Esophagus muscularis mucosa (tissue), 4 donors: ENCODE results near the gene WASHC3. TPM values are rescaled to one million over a fixed set of nuclear protein-coding genes. Genes with fewer than 3 reads are reported as not detected.

Experiments used
- DNase-seq: peaks from one replicate; pipeline ENCODE4 v3.0.0-alpha.2; 2017; ENCODE audit errors: extremely low spot score
- H3K27ac ChIP-seq, 4 donors: fragments of 200-600 bp; sonication (generic); replicated peaks in 1 of 4; 1 replicate in 3 of 4; 2 replicates in 1 of 4; pipeline ENCODE4 v1.5.1; 2016 to 2019; ENCODE audit warnings: mild to moderate bottlenecking in 1 of 4
- H3K27me3 ChIP-seq, 4 donors: fragments of 200-600 bp; sonication (generic); one replicate each; pipeline versions ENCODE4 v1.5.1 to v1.6.0; 2016 to 2019
- H3K36me3 ChIP-seq, 4 donors: fragments of 200-600 bp; sonication (generic); one replicate each; pipeline ENCODE4 v1.5.1; 2016 to 2019
- H3K4me1 ChIP-seq, 4 donors: fragments of 200-600 bp; sonication (generic); one replicate each; pipeline ENCODE4 v1.5.1; 2016 to 2019
- H3K4me3 ChIP-seq, 4 donors: fragments of 200-600 bp; sonication (generic); 1 replicate in 2 of 4; 2 replicates in 2 of 4; pipeline ENCODE4 v1.5.1; 2016 to 2019; ENCODE audit warnings: mild to moderate bottlenecking in 4 of 4, moderate library complexity in 1 of 4
- H3K9me3 ChIP-seq, 4 donors: fragments of 200-600 bp; sonication (generic); 1 replicate in 3 of 4; 2 replicates in 1 of 4; pipeline ENCODE4 v1.5.1; 2016 to 2019
- EP300 ChIP-seq: sonication (generic); formaldehyde crosslinking; IDR thresholded peaks from one replicate; pipeline ENCODE4 v1.6.1; 2017; ENCODE audit warnings: antibody characterized with exemption
- POLR2A ChIP-seq: fragments of 450-650 bp; IDR thresholded peaks from one replicate; pipeline ENCODE4 v1.6.1; 2017; ENCODE audit warnings: antibody characterized with exemption, moderate library complexity, mild to moderate bottlenecking, low read depth
- POLR2AphosphoS5 ChIP-seq, 2 donors: sonication (generic); formaldehyde crosslinking; IDR thresholded peaks; one replicate each; pipeline ENCODE4 v1.6.1; 2017; ENCODE audit warnings: antibody characterized with exemption in 2 of 2
- WGBS: methylation state at CpG from one replicate; pipeline ENCODE4 v1.1.5; 2018; 5-methylcytosine and 5-hydroxymethylcytosine counted together
- intact Hi-C: fragments of 100-400 bp; cut with DNase I; formaldehyde crosslinking; loops from one replicate; pipeline ENCODE4 v1.15.1; 2023
- total RNA-seq, 4 donors: library from RNA; depleted of rRNA; stranded (reverse); fragments of >200 nt; gene quantifications; one replicate each; pipeline versions ENCODE4 v1.1.0 to v1.2.1, GENCODE V29; 2016
- TF ChIP-seq, protein P1 (sequence below), 3 experiments: fragments of 200-600 bp in 2 of 3; fragments of 450-650 bp in 1 of 3; sonication (generic) in 2 of 3; IDR thresholded peaks; one replicate each; pipeline ENCODE4 v1.5.1; 2017 to 2019; ENCODE audit warnings: antibody characterized with exemption in 3 of 3, mild to moderate bottlenecking in 2 of 3, moderate library complexity in 1 of 3

WASHC3 gene
- total RNA-seq, 4 donors from 2014 or later, result 85.7 to 101 (median 86.8) TPM

- Histone ChIP-seq H3K9me3 (no peaks in the 10 kb centered on the region), H3K36me3 (peaks cover 13 to 80% (median 51%) of the 10 kb centered on the region in 4 donors), H3K4me3 (no peak overlapping the region), H3K27me3 (no peaks in the 10 kb centered on the region), H3K27ac (no peak overlapping the region), H3K4me1 (peaks cover 0 to 2% (median 0%) of the 10 kb centered on the region in 4 donors)
- WGBS, result 61% methylated on average over 3 of the region's 3 CpGs
- no peak for DNase-seq
- no peak for TF ChIP-seq POLR2AphosphoS5 (IDR thresholded peaks at IDR 0.05)
- no peak for TF ChIP-seq POLR2A
- no peak for TF ChIP-seq EP300
- TF ChIP-seq, protein P1, sequence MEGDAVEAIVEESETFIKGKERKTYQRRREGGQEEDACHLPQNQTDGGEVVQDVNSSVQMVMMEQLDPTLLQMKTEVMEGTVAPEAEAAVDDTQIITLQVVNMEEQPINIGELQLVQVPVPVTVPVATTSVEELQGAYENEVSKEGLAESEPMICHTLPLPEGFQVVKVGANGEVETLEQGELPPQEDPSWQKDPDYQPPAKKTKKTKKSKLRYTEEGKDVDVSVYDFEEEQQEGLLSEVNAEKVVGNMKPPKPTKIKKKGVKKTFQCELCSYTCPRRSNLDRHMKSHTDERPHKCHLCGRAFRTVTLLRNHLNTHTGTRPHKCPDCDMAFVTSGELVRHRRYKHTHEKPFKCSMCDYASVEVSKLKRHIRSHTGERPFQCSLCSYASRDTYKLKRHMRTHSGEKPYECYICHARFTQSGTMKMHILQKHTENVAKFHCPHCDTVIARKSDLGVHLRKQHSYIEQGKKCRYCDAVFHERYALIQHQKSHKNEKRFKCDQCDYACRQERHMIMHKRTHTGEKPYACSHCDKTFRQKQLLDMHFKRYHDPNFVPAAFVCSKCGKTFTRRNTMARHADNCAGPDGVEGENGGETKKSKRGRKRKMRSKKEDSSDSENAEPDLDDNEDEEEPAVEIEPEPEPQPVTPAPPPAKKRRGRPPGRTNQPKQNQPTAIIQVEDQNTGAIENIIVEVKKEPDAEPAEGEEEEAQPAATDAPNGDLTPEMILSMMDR (IDR thresholded peaks at IDR 0.05), result no peak
- intact Hi-C loops, result no loop called here
These were observed 27.6 kb downstream of the WASHC3 start for GRCh38 chr12:102033991-102034745.

DNA sequence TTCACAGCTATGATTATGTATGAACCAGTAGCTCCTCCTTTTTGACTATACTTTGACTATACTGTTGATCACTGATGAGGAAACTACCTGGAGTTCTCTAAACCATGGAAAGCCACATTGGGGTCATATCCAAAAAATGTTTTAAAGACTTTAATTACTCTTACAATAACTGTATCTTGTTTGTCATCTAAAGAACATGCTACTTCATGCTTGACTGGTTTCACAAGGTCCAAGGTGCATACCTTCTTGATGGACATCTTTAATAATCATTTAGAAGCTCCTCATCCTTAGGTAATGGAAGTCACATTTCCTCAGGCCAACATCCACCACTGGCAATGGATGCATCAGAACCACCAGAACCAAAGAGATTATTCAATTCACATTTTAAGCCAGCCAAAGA is 29.9 kb downstream of the WASHC3 start:
- Histone ChIP-seq H3K27me3 (no peaks in the 10 kb centered on the region), H3K9me3 (no peaks in the 10 kb centered on the region), H3K4me3 (no peak overlapping the region), H3K36me3 (peaks cover 5 to 57% (median 31%) of the 10 kb centered on the region in 4 donors), H3K4me1 (peaks cover 0 to 11% (median 0%) of the 10 kb centered on the region in 4 donors), H3K27ac (no peak overlapping the region)
- DNase-seq, result no peak
- TF ChIP-seq POLR2AphosphoS5 (IDR thresholded peaks at IDR 0.05) (no peak), POLR2A (no peak), EP300 (no peak)
- TF ChIP-seq, protein P1 (IDR thresholded peaks at IDR 0.05), result no peak
- intact Hi-C loops, result no loop called here

DNA sequence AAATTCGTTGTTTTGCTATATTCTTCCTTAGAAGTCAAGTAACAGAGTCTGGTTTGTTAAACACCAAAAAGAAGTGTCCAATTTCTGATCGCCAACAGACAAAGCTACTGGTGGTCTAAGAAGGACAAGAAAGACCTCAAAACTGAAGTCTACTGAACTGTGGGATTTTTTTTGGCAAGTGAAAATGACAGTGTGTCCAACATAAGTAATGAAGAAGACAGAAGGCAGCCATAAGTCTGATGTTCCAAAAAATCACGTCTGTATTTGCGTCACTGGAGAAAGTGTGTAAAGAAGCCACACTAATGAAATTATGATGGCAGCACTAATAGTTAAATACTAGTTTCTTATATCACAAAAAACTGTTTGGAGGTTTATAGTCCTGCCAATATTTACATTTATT is 32.6 kb downstream of the WASHC3 start:
- no peak overlapping the region for H3K4me3 ChIP-seq
- DNase-seq, result no peak
- no peaks in the 10 kb centered on the region for H3K27me3 ChIP-seq
- 67% methylated on average over 4 of the region's 4 CpGs for WGBS
- peaks cover 5 to 26% (median 16%) of the 10 kb centered on the region in 4 donors for H3K4me1 ChIP-seq
- H3K36me3 ChIP-seq, result peaks cover 0 to 34% (median 13%) of the 10 kb centered on the region in 4 donors
- no peaks in the 10 kb centered on the region for H3K9me3 ChIP-seq
- intact Hi-C loops, result no loop called here
- no peak overlapping the region for H3K27ac ChIP-seq
- TF ChIP-seq, protein P1 (IDR thresholded peaks at IDR 0.05), result no peak
- no peak for TF ChIP-seq POLR2AphosphoS5 (IDR thresholded peaks at IDR 0.05)
- no peak for TF ChIP-seq POLR2A
- TF ChIP-seq EP300, result no peak

DNA sequence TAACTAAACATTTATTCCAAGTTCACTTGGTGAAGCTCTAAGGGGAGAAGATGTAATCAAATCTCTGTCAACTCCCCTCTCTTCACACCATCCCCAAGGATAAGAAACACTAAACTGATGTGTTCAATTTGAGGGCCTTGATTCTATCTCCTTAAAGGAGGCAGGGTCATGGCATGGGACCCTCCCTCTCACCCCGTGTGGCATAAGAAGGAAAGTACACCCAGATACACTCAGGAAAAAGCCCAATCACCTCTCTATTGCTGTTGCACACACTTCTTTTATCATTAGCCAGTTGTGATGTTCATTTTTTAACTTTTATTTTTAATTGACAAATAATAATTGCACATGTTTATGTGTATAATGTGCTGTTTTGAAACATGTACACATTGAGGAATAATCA is 35.1 kb downstream of the WASHC3 start:
- WGBS, result 68% methylated on average over 1 of the region's 1 CpG
- Histone ChIP-seq H3K27me3 (no peaks in the 10 kb centered on the region), H3K9me3 (no peaks in the 10 kb centered on the region), H3K4me1 (peaks cover 7 to 47% (median 39%) of the 10 kb centered on the region in 4 donors), H3K4me3 (no peak overlapping the region), H3K36me3 (peaks cover 0 to 21% (median 7%) of the 10 kb centered on the region in 4 donors), H3K27ac (no peak overlapping the region)
- TF ChIP-seq EP300, result no peak
- no peak for TF ChIP-seq POLR2AphosphoS5 (IDR thresholded peaks at IDR 0.05)
- no peak for TF ChIP-seq POLR2A
- TF ChIP-seq, protein P1 (IDR thresholded peaks at IDR 0.05), result no peak
- intact Hi-C loops, result no loop called here
- no peak for DNase-seq
